Stimulated activated naive CD8-positive, alpha-beta T cell treated with anti-CD3 and anti-CD28 coated beads, Interleukin-15, amount 100 ng/mL, for 72 hours (primary cell): ENCODE measurements around the gene ZNF75A.

Experiments
- ATAC-seq: fragments of 150-1000 bp; cut with Tn5 transposase; 2 replicates; pipeline ENCODE4 v1.10.0; 2021; ENCODE audit warnings: mild to moderate bottlenecking, moderate library complexity
- DNase-seq, 2 donors: peaks; one replicate each; pipeline ENCODE4 v3.0.0; 2021 to 2022
- H3K27ac Mint-ChIP-seq, 2 donors: one replicate each; pipeline ENCODE4 v1.8.0; 2022; ENCODE audit warnings: mild to moderate bottlenecking in 2 of 2, mixed read lengths in 2 of 2, moderate library complexity in 2 of 2
- H3K27me3 Mint-ChIP-seq: one replicate; pipeline ENCODE4 v1.8.0; 2022; ENCODE audit warnings: mixed read lengths
- H3K4me1 Mint-ChIP-seq: one replicate; pipeline ENCODE4 v1.8.0; 2022; ENCODE audit warnings: mild to moderate bottlenecking, mixed read lengths
- H3K4me3 Mint-ChIP-seq, 2 donors: one replicate each; pipeline ENCODE4 v1.8.0; 2022; ENCODE audit warnings: mild to moderate bottlenecking in 2 of 2, mixed read lengths in 2 of 2, moderate library complexity in 1 of 2
- H3K9me3 Mint-ChIP-seq, 2 donors: one replicate each; pipeline ENCODE4 v1.8.0; 2022; ENCODE audit warnings: mixed read lengths in 2 of 2

The ZNF75A gene

DNA sequence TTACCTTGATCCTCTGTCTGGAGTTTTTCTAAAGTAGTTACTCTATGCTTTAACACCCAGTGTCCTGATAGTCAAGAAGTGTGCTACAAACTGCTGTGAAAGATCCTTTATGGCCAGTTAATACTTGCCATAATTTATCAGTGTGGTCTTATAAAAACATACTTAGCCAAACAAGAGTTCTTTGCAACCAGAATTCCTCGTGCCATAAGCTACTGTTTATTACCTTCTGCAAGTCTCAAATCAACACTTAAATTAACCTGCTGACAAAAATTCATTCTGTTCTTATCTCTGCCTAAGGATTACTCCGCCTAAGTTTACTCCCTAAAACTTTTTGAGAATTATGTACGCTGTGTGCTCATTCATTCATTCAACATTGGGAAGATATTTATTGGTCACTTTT is 22.8 kb downstream of the ZNF75A start:
- peaks cover 26 to 35% of the 10 kb centered on the region in 2 donors for H3K9me3 Mint-ChIP-seq
- no peak for ATAC-seq
- no peaks in the 10 kb centered on the region for H3K27me3 Mint-ChIP-seq

GRCh38 chr16:3328643-3329042 is 23.3 kb downstream of the ZNF75A start:
- ATAC-seq (no peak), DNase-seq (no peak)
- Mint-ChIP-seq H3K4me3 (no peak overlapping the region), H3K9me3 (peaks cover 25 to 30% of the 10 kb centered on the region in 2 donors), H3K27me3 (no peaks in the 10 kb centered on the region), H3K27ac (no peak overlapping the region), H3K4me1 (no peaks in the 10 kb centered on the region)

More for the DNA sequence above, 22.8 kb downstream of the ZNF75A start:
- Mint-ChIP-seq H3K4me3 (no peak overlapping the region), H3K27ac (no peak overlapping the region), H3K4me1 (no peaks in the 10 kb centered on the region)
- no peak for DNase-seq

- peaks cover 7% of the 10 kb centered on the region for H3K4me1 Mint-ChIP-seq
- no peak overlapping the region for H3K27ac Mint-ChIP-seq
- ATAC-seq (no peak), DNase-seq (no peak)
- no peak overlapping the region for H3K4me3 Mint-ChIP-seq
- H3K27me3 Mint-ChIP-seq = no peaks in the 10 kb centered on the region
- no peaks in the 10 kb centered on the region for H3K9me3 Mint-ChIP-seq
Observed at GRCh38 chr16:3346041-3346440, 40.7 kb downstream of the ZNF75A start.

DNA sequence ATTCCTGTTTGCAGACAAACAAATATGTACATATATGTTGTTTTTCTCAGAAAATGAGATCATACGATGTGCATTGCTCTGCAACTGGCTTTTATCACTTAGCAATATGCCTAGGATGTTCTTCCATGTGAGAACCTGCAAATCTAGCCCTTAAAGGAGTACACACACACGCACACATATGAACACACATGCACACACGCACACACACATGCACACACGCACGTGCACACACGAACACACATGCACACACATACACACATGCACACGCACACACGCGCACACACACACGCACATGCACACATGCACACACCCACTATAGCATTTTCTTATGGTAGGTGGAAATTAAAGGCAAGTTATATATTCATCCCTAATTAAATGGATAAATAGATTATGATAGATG is 42.3 kb downstream of the ZNF75A start:
- H3K4me1 Mint-ChIP-seq = peaks cover 7% of the 10 kb centered on the region
- no peak overlapping the region for H3K27ac Mint-ChIP-seq
- ATAC-seq (no peak), DNase-seq (no peak)
- no peaks in the 10 kb centered on the region for H3K9me3 Mint-ChIP-seq
- no peaks in the 10 kb centered on the region for H3K27me3 Mint-ChIP-seq
- no peak overlapping the region for H3K4me3 Mint-ChIP-seq

GRCh38 chr16:3348547-3349167 is 43.4 kb downstream of the ZNF75A start:
- Mint-ChIP-seq H3K27ac (no peak overlapping the region), H3K9me3 (no peaks in the 10 kb centered on the region), H3K4me1 (peaks cover 7% of the 10 kb centered on the region), H3K27me3 (no peaks in the 10 kb centered on the region), H3K4me3 (no peak overlapping the region)
- DNase-seq (no peak), ATAC-seq (peak; percentile 33)

- peaks cover 0 to under 1% of the 10 kb centered on the region in 2 donors for H3K9me3 Mint-ChIP-seq
- DNase-seq (no peak), ATAC-seq (no peak)
- H3K27ac Mint-ChIP-seq = no peak overlapping the region
- H3K27me3 Mint-ChIP-seq = no peaks in the 10 kb centered on the region
- H3K4me3 Mint-ChIP-seq = no peak overlapping the region
- H3K4me1 Mint-ChIP-seq = peaks cover 7% of the 10 kb centered on the region
Observed at GRCh38 chr16:3349175-3349574, 43.9 kb downstream of the ZNF75A start.

- no peak for ATAC-seq
- H3K4me3 Mint-ChIP-seq = no peak within 1 kb of the TSS
Observed at GRCh38 chr16:3355589-3355988, 50.3 kb downstream of the ZNF75A start, which contains the start of gene OR2C1. Gene OR2C1 (plus strand): TSS chr16:3355889. CDS start chr16:3355941, 52 bp downstream.

DNA sequence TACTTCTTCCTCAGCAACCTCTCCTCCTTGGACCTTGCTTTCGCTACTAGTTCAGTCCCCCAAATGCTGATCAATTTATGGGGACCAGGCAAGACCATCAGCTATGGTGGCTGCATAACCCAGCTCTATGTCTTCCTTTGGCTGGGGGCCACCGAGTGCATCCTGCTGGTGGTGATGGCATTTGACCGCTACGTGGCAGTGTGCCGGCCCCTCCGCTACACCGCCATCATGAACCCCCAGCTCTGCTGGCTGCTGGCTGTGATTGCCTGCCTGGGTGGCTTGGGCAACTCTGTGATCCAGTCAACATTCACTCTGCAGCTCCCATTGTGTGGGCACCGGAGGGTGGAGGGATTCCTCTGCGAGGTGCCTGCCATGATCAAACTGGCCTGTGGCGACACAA is 50.8 kb downstream of the ZNF75A start:
- DNase-seq (no peak), ATAC-seq (no peak)
- Mint-ChIP-seq H3K4me3 (no peak overlapping the region), H3K27me3 (peaks cover 23% of the 10 kb centered on the region), H3K9me3 (peaks cover 5 to 25% of the 10 kb centered on the region in 2 donors), H3K4me1 (no peaks in the 10 kb centered on the region), H3K27ac (no peak overlapping the region)

More at GRCh38 chr16:3355589-3355988, 50.3 kb downstream of the ZNF75A start, which contains the start of gene OR2C1:
- no peak within 1 kb of the TSS for H3K27ac Mint-ChIP-seq
- peaks cover 17% of the 10 kb centered on the region for H3K27me3 Mint-ChIP-seq
- H3K4me1 Mint-ChIP-seq = no peaks in the 10 kb centered on the region
- no peak for DNase-seq
- H3K9me3 Mint-ChIP-seq = peaks cover 5 to 21% of the 10 kb centered on the region in 2 donors

DNA sequence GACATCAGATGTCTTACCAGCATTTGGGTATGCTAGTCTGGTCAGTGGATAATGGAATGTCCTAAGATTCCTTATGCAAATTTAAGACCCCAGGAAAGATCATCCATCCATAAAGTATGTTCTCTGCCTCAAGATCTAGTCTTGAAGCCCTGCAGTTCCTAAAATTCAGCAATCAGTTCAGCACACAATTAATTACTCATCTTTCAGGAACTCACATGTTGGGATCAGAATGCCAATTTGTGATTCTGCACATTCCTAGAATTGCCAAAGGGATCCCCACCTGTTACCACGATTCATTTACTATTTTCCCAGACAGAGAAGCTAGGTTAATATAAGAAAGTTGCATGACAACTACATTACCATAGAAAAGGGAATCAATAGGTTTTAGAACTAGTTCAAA is 53.6 kb downstream of the ZNF75A start:
- Mint-ChIP-seq H3K9me3 (peaks cover 10 to 25% of the 10 kb centered on the region in 2 donors), H3K27me3 (peaks cover 32% of the 10 kb centered on the region)
- ATAC-seq = no peak

DNA sequence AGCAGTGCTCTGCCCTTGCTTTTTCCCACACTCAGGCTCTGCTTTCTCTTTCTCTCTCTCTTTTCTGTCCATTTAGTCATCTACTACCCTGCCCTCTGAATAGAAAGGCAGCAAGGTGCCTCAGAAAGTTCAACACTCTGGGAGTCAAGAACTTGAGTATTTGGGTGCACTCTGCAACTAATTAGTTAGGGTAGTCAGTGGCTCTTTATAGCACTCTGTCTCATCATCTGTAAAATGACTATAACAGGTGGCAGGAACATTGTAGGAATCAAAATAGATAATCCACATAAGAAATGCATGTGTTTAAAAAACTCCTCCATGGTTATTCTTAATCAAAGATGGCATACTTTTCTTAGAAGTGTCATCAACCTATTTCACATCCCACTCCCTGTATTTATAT is 57.6 kb downstream of the ZNF75A start:
- ATAC-seq (no peak), DNase-seq (no peak)
- H3K4me1 Mint-ChIP-seq = peaks cover 18% of the 10 kb centered on the region
- peaks cover 32% of the 10 kb centered on the region for H3K27me3 Mint-ChIP-seq
- H3K4me3 Mint-ChIP-seq = no peak overlapping the region
- peaks cover 14 to 27% of the 10 kb centered on the region in 2 donors for H3K9me3 Mint-ChIP-seq
- no peak overlapping the region for H3K27ac Mint-ChIP-seq

More for the DNA sequence above, 53.6 kb downstream of the ZNF75A start:
- no peaks in the 10 kb centered on the region for H3K4me1 Mint-ChIP-seq
- H3K4me3 Mint-ChIP-seq = no peak overlapping the region
- H3K27ac Mint-ChIP-seq = no peak overlapping the region
- DNase-seq = no peak

DNA sequence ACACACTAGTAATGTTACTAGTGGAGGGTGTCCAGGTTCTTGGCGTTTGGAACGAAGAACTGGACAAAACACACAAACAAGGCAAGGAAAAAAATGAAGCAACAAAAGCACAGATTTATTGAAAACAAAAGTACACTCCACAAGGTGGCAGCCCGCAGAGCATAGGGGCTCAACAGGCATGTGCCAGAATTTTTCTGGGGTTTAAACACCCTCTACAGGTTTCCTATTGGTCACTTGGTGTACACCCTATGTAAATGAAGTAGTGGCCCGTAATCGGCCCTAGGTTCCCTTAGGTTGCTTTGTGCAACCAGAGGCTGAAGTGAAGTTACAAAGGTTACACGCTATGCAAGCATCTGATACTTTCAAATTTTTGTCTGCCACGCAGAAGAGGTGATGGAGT is 58.5 kb downstream of the ZNF75A start:
- ATAC-seq (no peak), DNase-seq (no peak)
- peaks cover 32% of the 10 kb centered on the region for H3K27me3 Mint-ChIP-seq
- H3K9me3 Mint-ChIP-seq = peaks cover 14 to 27% of the 10 kb centered on the region in 2 donors
- H3K27ac Mint-ChIP-seq = peak overlapping the region in 1 of 2 donors; percentile 80
- peaks cover 18% of the 10 kb centered on the region for H3K4me1 Mint-ChIP-seq
- peak overlapping the region in 1 of 2 donors; percentile 8 for H3K4me3 Mint-ChIP-seq

DNA sequence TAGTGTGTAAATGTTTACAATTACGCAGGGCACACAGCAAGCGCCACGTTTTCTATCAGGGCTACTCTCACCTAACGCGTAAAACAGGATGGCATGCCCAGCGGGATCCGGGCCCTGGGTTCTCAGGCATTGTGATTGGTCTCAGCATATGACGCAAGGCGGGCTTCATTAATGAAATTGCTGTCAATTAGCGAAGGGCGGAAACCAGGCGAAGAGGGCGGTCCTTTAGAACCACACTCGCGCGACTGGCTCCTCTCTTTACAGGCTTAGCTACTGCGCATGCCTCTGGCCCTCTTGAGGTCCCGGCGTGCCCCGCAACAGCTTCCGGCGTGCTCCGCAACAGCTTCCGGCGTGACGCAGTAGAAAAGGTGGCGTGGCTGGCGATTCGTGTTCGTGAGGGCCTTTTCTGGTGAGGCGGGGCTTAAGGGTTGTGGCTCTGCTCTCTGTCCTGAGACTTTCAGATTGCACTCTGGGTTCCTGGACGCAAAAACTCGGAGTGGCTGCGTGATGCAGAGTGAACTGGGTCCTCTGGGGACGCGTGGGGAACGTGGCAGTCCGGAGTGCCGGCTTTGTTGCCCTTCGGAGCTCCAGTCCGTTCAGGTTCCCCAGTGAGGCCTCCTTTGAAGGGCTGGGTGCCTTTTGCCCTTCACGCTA is 59.6 kb downstream of the ZNF75A start:
- H3K9me3 Mint-ChIP-seq = peaks cover 14 to 25% of the 10 kb centered on the region in 2 donors
- H3K4me1 Mint-ChIP-seq = peaks cover 18% of the 10 kb centered on the region
- peak overlapping the region; percentile 87 to 96 for H3K27ac Mint-ChIP-seq
- ATAC-seq (peak; percentile 99), DNase-seq (peak; percentile 84 to 94)
- H3K27me3 Mint-ChIP-seq = peaks cover 21% of the 10 kb centered on the region
- H3K4me3 Mint-ChIP-seq = peak overlapping the region; percentile 83 to 84
